ENCODE results near the gene PRPF6. TPM values are rescaled to one million over a fixed set of nuclear protein-coding genes. Genes with fewer than 3 reads are reported as not detected.

PRPF6 gene
- total and polyA plus RNA-seq, 2 donors (not counting 1 experiment from before 2014, with no cell fraction given): 31.7 to 82.9 TPM

DNA sequence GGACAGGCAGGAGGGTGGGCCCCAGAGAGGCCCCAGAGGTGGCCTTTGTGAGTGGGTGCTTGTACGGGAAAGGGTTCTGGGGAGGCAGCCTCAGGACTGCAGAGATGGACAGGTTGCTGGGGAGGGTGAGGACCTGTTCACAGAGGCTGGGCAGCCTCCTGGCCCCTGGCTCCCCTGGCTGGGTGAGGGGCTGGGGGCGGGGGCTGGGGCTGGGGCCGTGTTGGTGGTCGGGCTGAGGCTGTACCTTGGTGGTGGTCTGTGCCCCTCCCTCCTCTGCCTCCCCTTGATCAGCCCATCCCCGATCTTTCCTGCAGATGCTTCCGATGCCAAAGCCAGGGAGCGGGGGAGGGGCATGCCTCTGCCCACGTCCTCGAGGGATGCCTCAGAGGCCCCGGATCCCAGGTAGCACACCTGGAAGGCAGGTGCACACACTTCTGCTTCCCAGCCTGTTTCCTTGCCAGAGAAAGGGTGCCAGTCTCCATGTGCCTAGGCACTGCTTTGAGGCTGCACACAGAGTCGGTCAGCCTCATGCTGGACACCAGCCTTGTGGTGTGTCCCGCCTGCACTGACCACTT, 86.9 kb downstream of the PRPF6 start:
- intact Hi-C loops (cut with micrococcal nuclease): no loop called here
- TF ChIP-seq CTCF (IDR thresholded peaks at IDR 0.05) (no peak), EZH2 (IDR thresholded peaks at IDR 0.05; ENCODE audit: borderline replicate concordance, insufficient read depth, low read depth, low read length, poor library complexity, severe bottlenecking) (no peak)
- no peak for ATAC-seq (ENCODE audit: low read depth)
- peaks cover 71% of the 10 kb centered on the region for H3K4me1 Mint-ChIP-seq
- H4K20me1 ChIP-seq (ENCODE audit: control insufficient read depth, insufficient read depth, low read length, poor library complexity, severe bottlenecking): peaks cover 36% of the 10 kb centered on the region
- CTCF ChIA-PET: interaction anchor here (1.1 to 2.3 kb wide), 3 partner anchors 10 to 16 kb away, joined by 3 to 8 read pairs (median 3); partner anchors contain the start of genes OPRL1 and RGS19
- H3K27me3 ChIP-seq (replicated peaks in 1 of 4; ENCODE audit: control extremely low read depth in 1 of 4, control insufficient read depth in 3 of 4, insufficient read depth in 4 of 4, low read length in 3 of 4): no peaks in the 10 kb centered on the region
- no peak overlapping the region for H3K4me3 ChIP-seq (ENCODE audit: control extremely low read depth in 1 of 5, extremely low read depth in 1 of 5, insufficient read depth in 1 of 5, low read depth in 2 of 5, low read length in 4 of 5)
- no peak for DNase-seq
- peaks cover 29% of the 10 kb centered on the region for H3K79me2 ChIP-seq (ENCODE audit: control insufficient read depth, insufficient read depth, low read length)
- H3K4me1 ChIP-seq (ENCODE audit: control insufficient read depth in 2 of 2, insufficient read depth in 2 of 2, low read length in 2 of 2): peaks cover 58 to 91% of the 10 kb centered on the region in 2 donors
- H3K9ac ChIP-seq (ENCODE audit: low read length): no peak overlapping the region
- H3K27me3 Mint-ChIP-seq: no peaks in the 10 kb centered on the region
- 77% methylated on average over 10 of the region's 12 CpGs for WGBS (ENCODE audit: insufficient coverage)
- POLR2A ChIA-PET: interaction anchor here (2.5 to 4.2 kb wide), 2 partner anchors 10 to 11 kb away, joined by 19 to 55 read pairs; partner anchors contain the start of genes OPRL1 and RGS19
- no peak overlapping the region for H2AFZ ChIP-seq (ENCODE audit: insufficient read depth, low read depth, low read length, poor library complexity, severe bottlenecking)
- H3K4me3 Mint-ChIP-seq: no peak overlapping the region
- no peak overlapping the region for H3K27ac ChIP-seq (ENCODE audit: low read length in 2 of 2)
- H3K36me3 ChIP-seq (replicated peaks in 1 of 2; ENCODE audit: control extremely low read depth in 1 of 2, control insufficient read depth in 1 of 2, extremely low read depth in 1 of 2, insufficient read depth in 2 of 2, low read length in 1 of 2): peaks cover 0 to 12% of the 10 kb centered on the region in 2 experiments
- no peaks in the 10 kb centered on the region for H3K9me3 Mint-ChIP-seq (ENCODE audit: insufficient read depth)
- no peak overlapping the region for H3K27ac Mint-ChIP-seq
- no peaks in the 10 kb centered on the region for H3K9me3 ChIP-seq (ENCODE audit: control extremely low read depth in 1 of 3, control insufficient read depth in 2 of 3, insufficient read depth in 1 of 3, low read length in 2 of 3)
- no peak overlapping the region for H3K4me2 ChIP-seq (replicated peaks; ENCODE audit: low read depth, low read length, poor library complexity, severe bottlenecking)
